CD8-positive, alpha-beta memory T cell (primary cell): ENCODE data around the gene MIPOL1. TPM values are rescaled to one million over a fixed set of nuclear protein-coding genes. Genes with fewer than 3 reads are reported as not detected.
"Not testable (repeated sequence)": the region's sequence is repeated elsewhere in the genome, so short reads cannot be mapped to it uniquely, and the experiment has no call there.

Experiments used
- CTCF ChIA-PET: fragments of 350-600 bp; sonication (Branson Sonifier 250); formaldehyde crosslinking; loops from one replicate; lab custom pipeline; 2021; ENCODE audit warnings: antibody characterized with exemption; lab: Charles Lee
- POLR2A ChIA-PET: fragments of 350-600 bp; sonication (Branson Sonifier 250); formaldehyde crosslinking; loops from one replicate; lab custom pipeline; 2021; ENCODE audit warnings: antibody characterized with exemption; lab: Charles Lee
- DNase-seq, 5 donors: peaks; one replicate each; pipeline versions ENCODE4 v3.0.0 to v3.0.0-alpha.2; 2020 to 2022; ENCODE audit warnings: mixed read lengths in 1 of 5
- H3K27ac ChIP-seq: one replicate; pipeline ENCODE4 v1.7.0; 2013; ENCODE audit warnings: low read depth, mild to moderate bottlenecking, low read length, moderate library complexity
- H3K27me3 ChIP-seq: 2 replicates; pipeline ENCODE4 v1.7.0; 2013; ENCODE audit warnings: low read length, mild to moderate bottlenecking; ENCODE audit not compliant: insufficient read depth, poor library complexity, severe bottlenecking
- H3K36me3 ChIP-seq: 2 replicates; pipeline ENCODE4 v1.7.0; 2013; ENCODE audit warnings: mild to moderate bottlenecking, low read length, moderate library complexity; ENCODE audit not compliant: insufficient read depth
- H3K4me1 ChIP-seq: 2 replicates; pipeline ENCODE4 v1.7.0; 2013; ENCODE audit warnings: mild to moderate bottlenecking, low read length, moderate library complexity; ENCODE audit not compliant: insufficient read depth
- H3K4me3 ChIP-seq: 2 replicates; pipeline ENCODE4 v1.7.0; 2013; ENCODE audit warnings: mild to moderate bottlenecking, low read length
- H3K9me3 ChIP-seq: 2 replicates; pipeline ENCODE4 v1.7.0; 2013; ENCODE audit warnings: mild to moderate bottlenecking, low read length
- H3K27ac Mint-ChIP-seq, 8 donors: one replicate each; pipeline ENCODE4 v1.8.0; 2020 to 2021; ENCODE audit warnings: mixed read lengths in 8 of 8, mild to moderate bottlenecking in 6 of 8, inconsistent platforms in 3 of 8, moderate library complexity in 3 of 8
- H3K27me3 Mint-ChIP-seq, 2 donors: one replicate each; pipeline ENCODE4 v1.8.0; 2020 to 2021; ENCODE audit warnings: mixed read lengths in 2 of 2, mild to moderate bottlenecking in 1 of 2, moderate library complexity in 1 of 2
- H3K36me3 Mint-ChIP-seq, 3 donors: one replicate each; pipeline ENCODE4 v1.8.0; 2020 to 2021; ENCODE audit warnings: mixed read lengths in 3 of 3, inconsistent platforms in 1 of 3, mild to moderate bottlenecking in 1 of 3
- H3K4me1 Mint-ChIP-seq, 3 donors: one replicate each; pipeline ENCODE4 v1.8.0; 2020 to 2021; ENCODE audit warnings: mixed read lengths in 3 of 3, inconsistent platforms in 1 of 3, mild to moderate bottlenecking in 1 of 3
- H3K4me3 Mint-ChIP-seq, 7 donors: one replicate each; pipeline ENCODE4 v1.8.0; 2020 to 2021; ENCODE audit warnings: mixed read lengths in 7 of 7, mild to moderate bottlenecking in 6 of 7, moderate library complexity in 4 of 7, inconsistent platforms in 2 of 7
- H3K9me3 Mint-ChIP-seq, 5 donors: one replicate each; pipeline ENCODE4 v1.8.0; 2020 to 2022; ENCODE audit warnings: mixed read lengths in 5 of 5, mild to moderate bottlenecking in 3 of 5, moderate library complexity in 2 of 5, inconsistent platforms in 1 of 5
- polyA plus RNA-seq: library from polyadenylated mRNA; unstranded; fragments of 300-500 nt; fragmentation: Illumina TruSeq; gene quantifications from one replicate; pipeline ENCODE4 v1.2.3, GENCODE V29; 2021
- total RNA-seq, 2 experiments: library from RNA; stranded (reverse); gene quantifications; one replicate each; pipeline ENCODE4 v1.2.3, GENCODE V29; 2021

The MIPOL1 gene
- total and polyA plus RNA-seq, 3 experiments from 2014 or later = not detected

DNA sequence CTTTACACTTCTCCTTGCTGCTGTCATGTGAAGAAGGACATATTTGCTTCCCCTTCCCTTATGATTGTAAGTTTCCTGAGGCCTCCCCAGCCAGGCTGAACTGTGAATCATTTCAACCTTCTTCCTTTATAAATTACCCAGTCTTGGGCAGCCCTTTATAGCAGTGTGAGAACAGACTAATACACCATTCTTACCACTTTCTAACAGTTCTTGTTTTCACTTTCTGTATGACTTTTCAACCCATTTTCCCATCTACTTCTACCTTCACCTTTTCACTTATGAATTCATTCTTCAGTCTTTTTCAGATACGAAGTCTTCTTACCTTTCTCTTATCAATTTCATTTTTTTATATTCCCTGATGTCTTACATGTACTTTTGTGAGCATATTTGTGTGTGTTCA, 342.3 kb downstream of the MIPOL1 start:
- ChIA-PET CTCF (no interaction called here), POLR2A (no interaction called here)
- Histone ChIP-seq H3K4me3 (no peak overlapping the region), H3K9me3 (no peaks in the 10 kb centered on the region), H3K36me3 (no peaks in the 10 kb centered on the region), H3K27ac (no peak overlapping the region), H3K27me3 (no peaks in the 10 kb centered on the region), H3K4me1 (no peaks in the 10 kb centered on the region)
- H3K4me3 Mint-ChIP-seq = no peak overlapping the region
- no peak overlapping the region for H3K27ac Mint-ChIP-seq
- no peaks in the 10 kb centered on the region for H3K4me1 Mint-ChIP-seq
- H3K36me3 Mint-ChIP-seq = no peaks in the 10 kb centered on the region
- H3K27me3 Mint-ChIP-seq = peaks cover 0 to 2% of the 10 kb centered on the region in 2 donors
- DNase-seq = no peak
- peaks cover 0 to 17% (median 3%) of the 10 kb centered on the region in 5 donors for H3K9me3 Mint-ChIP-seq

- no peak overlapping the region for H3K4me3 ChIP-seq
- no peaks in the 10 kb centered on the region for H3K9me3 ChIP-seq
- no peaks in the 10 kb centered on the region for H3K4me1 Mint-ChIP-seq
- H3K36me3 Mint-ChIP-seq = no peaks in the 10 kb centered on the region
- H3K27me3 ChIP-seq = no peaks in the 10 kb centered on the region
- H3K27ac ChIP-seq = no peak overlapping the region
- ChIA-PET POLR2A (no interaction called here), CTCF (no interaction called here)
- no peak overlapping the region for H3K27ac Mint-ChIP-seq
- DNase-seq = no peak
- H3K9me3 Mint-ChIP-seq = peaks cover 0 to 9% (median under 1%) of the 10 kb centered on the region in 5 donors
- H3K4me3 Mint-ChIP-seq = no peak overlapping the region
- no peaks in the 10 kb centered on the region for H3K36me3 ChIP-seq
- no peaks in the 10 kb centered on the region for H3K4me1 ChIP-seq
- H3K27me3 Mint-ChIP-seq = no peaks in the 10 kb centered on the region
Measured at GRCh38 chr14:37544407-37544806, 346.7 kb downstream of the MIPOL1 start.

GRCh38 chr14:37545174-37545573, 347.4 kb downstream of the MIPOL1 start:
- Mint-ChIP-seq H3K9me3 (peaks cover 0 to 8% (median 0%) of the 10 kb centered on the region in 5 donors), H3K36me3 (no peaks in the 10 kb centered on the region), H3K27me3 (no peaks in the 10 kb centered on the region), H3K4me3 (no peak overlapping the region), H3K27ac (no peak overlapping the region), H3K4me1 (no peaks in the 10 kb centered on the region)
- ChIA-PET CTCF (no interaction called here), POLR2A (no interaction called here)
- Histone ChIP-seq H3K36me3 (no peaks in the 10 kb centered on the region), H3K27ac (no peak overlapping the region), H3K27me3 (no peaks in the 10 kb centered on the region), H3K4me1 (no peaks in the 10 kb centered on the region), H3K9me3 (no peaks in the 10 kb centered on the region), H3K4me3 (no peak overlapping the region)
- no peak for DNase-seq

DNA sequence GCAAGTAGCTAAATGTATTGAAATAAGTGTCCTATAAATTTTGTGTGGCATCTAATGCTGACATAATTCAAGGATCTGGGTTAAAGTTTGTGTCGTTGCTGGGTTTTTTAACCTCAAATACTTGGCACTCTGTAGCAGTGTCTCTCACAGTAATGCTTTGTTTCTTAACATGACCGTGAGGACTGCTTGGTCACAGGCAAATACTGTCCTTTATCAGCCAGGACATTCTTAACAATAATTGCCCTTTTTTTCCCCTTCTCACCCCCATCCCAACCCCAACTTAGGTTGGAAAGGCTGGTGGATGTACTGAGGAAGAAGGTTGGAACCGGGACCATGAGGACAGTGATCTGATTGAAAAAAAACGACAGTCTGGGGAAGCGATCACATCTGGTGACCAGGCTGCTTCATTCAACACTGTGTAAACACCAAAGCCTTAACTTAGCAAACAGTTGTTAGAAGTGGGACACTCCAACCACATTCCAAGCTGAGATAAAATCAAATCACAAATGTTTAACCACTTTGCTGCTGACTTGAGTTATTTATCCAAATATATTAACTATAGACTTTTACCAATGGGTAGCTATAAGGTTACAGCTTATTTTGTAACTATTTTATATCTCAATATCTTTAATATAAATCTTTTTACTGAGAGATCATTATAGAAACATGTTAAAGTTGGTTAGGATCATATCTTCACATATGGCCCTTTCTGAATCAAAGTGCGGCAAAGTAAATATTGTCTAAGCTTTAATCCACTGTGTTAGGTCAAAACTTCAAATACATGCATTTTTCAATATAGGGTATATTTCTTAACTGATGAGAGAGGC, 349.1 kb downstream of the MIPOL1 start:
- ChIA-PET CTCF (no interaction called here), POLR2A (no interaction called here)
- no peaks in the 10 kb centered on the region for H3K4me1 Mint-ChIP-seq
- H3K9me3 Mint-ChIP-seq = peaks cover 0 to 8% (median 0%) of the 10 kb centered on the region in 5 donors
- H3K36me3 ChIP-seq = no peaks in the 10 kb centered on the region
- no peak overlapping the region for H3K27ac Mint-ChIP-seq
- no peaks in the 10 kb centered on the region for H3K27me3 ChIP-seq
- DNase-seq = no peak
- H3K4me1 ChIP-seq = no peaks in the 10 kb centered on the region
- no peaks in the 10 kb centered on the region for H3K36me3 Mint-ChIP-seq
- H3K27ac ChIP-seq = no peak overlapping the region
- H3K27me3 Mint-ChIP-seq = no peaks in the 10 kb centered on the region
- H3K9me3 ChIP-seq = no peaks in the 10 kb centered on the region
- H3K4me3 ChIP-seq = no peak overlapping the region
- H3K4me3 Mint-ChIP-seq = no peak overlapping the region

GRCh38 chr14:37550511-37550910, 352.8 kb downstream of the MIPOL1 start:
- Histone ChIP-seq H3K4me3 (no peak overlapping the region), H3K36me3 (no peaks in the 10 kb centered on the region), H3K4me1 (no peaks in the 10 kb centered on the region), H3K27me3 (no peaks in the 10 kb centered on the region), H3K9me3 (no peaks in the 10 kb centered on the region), H3K27ac (no peak overlapping the region)
- DNase-seq = no peak
- Mint-ChIP-seq H3K9me3 (peaks cover 0 to 14% (median 6%) of the 10 kb centered on the region in 5 donors), H3K36me3 (no peaks in the 10 kb centered on the region), H3K27me3 (no peaks in the 10 kb centered on the region), H3K4me1 (no peaks in the 10 kb centered on the region), H3K4me3 (no peak overlapping the region), H3K27ac (no peak overlapping the region)
- POLR2A ChIA-PET = no interaction called here
- CTCF ChIA-PET = no interaction called here

GRCh38 chr14:37551119-37551518, 353.4 kb downstream of the MIPOL1 start:
- H3K4me1 Mint-ChIP-seq = no peaks in the 10 kb centered on the region
- H3K36me3 Mint-ChIP-seq = no peaks in the 10 kb centered on the region
- Histone ChIP-seq H3K27me3 (no peaks in the 10 kb centered on the region), H3K36me3 (no peaks in the 10 kb centered on the region), H3K27ac (no peak overlapping the region), H3K4me3 (no peak overlapping the region), H3K9me3 (no peaks in the 10 kb centered on the region), H3K4me1 (no peaks in the 10 kb centered on the region)
- H3K27ac Mint-ChIP-seq = no peak overlapping the region
- ChIA-PET CTCF (no interaction called here), POLR2A (no interaction called here)
- no peak for DNase-seq
- peaks cover 0 to 14% (median 6%) of the 10 kb centered on the region in 5 donors for H3K9me3 Mint-ChIP-seq
- H3K27me3 Mint-ChIP-seq = no peaks in the 10 kb centered on the region
- no peak overlapping the region for H3K4me3 Mint-ChIP-seq

- Mint-ChIP-seq H3K9me3 (peaks cover 5 to 26% (median 14%) of the 10 kb centered on the region in 5 donors), H3K27ac (no peak overlapping the region), H3K27me3 (peaks cover 0 to 1% of the 10 kb centered on the region in 2 donors), H3K4me1 (no peaks in the 10 kb centered on the region), H3K36me3 (no peaks in the 10 kb centered on the region), H3K4me3 (no peak overlapping the region)
- DNase-seq = no peak
- CTCF ChIA-PET = no interaction called here
- H3K27ac ChIP-seq = no peak overlapping the region
- no peaks in the 10 kb centered on the region for H3K27me3 ChIP-seq
- no peaks in the 10 kb centered on the region for H3K36me3 ChIP-seq
- no peak overlapping the region for H3K4me3 ChIP-seq
- no peaks in the 10 kb centered on the region for H3K9me3 ChIP-seq
- H3K4me1 ChIP-seq = no peaks in the 10 kb centered on the region
- POLR2A ChIA-PET = no interaction called here
Measured at GRCh38 chr14:37553935-37554550, 356.3 kb downstream of the MIPOL1 start.

DNA sequence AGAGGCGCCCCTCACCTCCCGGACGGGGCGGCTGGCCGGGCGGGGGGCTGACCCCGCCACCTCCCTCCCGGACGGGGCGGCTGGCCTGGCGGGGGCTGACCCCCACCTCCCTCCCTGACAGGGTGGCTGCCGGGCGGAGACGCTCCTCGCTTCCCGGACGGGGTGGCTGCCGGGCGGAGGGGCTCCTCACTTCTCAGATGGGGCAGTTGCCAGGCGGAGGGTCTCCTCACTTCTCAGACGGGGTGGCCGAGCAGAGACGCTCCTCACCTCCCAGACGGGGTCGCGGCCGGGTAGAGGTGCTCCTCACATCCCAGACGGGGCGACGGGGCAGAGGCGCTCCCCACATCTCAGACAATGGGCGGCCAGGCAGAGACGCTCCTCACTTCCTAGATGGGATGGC, 357.9 kb downstream of the MIPOL1 start:
- CTCF ChIA-PET, DNase-seq: not testable (repeated sequence)

More for the DNA sequence above, 357.9 kb downstream of the MIPOL1 start:
- H3K27ac Mint-ChIP-seq, H3K36me3 ChIP-seq, H3K27me3 Mint-ChIP-seq, H3K27ac ChIP-seq, H3K9me3 ChIP-seq, H3K27me3 ChIP-seq, H3K4me3 Mint-ChIP-seq, H3K4me3 ChIP-seq, H3K36me3 Mint-ChIP-seq, POLR2A ChIA-PET, H3K4me1 ChIP-seq, H3K4me1 Mint-ChIP-seq: not testable (repeated sequence)
- peaks cover 5 to 26% (median 14%) of the 10 kb centered on the region in 5 donors for H3K9me3 Mint-ChIP-seq
